GM12801 (cell line): ENCODE data around the gene MTHFD1L.

Source experiments
- TF ChIP-seq, protein P1 (sequence below): IDR thresholded peaks from one replicate; pipeline ENCODE4 v1.5.1; 2011; ENCODE audit warnings: control low read depth; ENCODE audit not compliant: insufficient read length; ENCODE audit errors: extremely low read depth

MTHFD1L gene

DNA sequence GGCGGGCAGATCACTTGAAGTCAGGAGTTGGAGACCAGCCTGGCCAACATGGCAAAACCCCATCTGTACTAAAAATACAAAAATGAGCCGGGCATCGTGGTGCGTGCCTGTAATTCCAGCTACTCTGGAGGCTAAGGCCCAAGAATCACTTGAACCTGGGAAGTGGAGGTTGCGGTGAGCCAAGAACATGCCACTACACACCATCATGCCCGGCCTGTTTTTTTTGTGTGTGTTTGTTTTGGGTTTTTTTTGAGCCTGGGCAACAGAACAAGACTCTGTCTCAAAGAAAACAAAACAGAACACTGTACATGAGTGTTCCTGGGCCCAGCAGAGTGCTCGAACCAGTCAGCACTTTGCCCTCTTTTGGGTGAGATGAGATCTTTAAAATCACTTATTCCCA, 159.1 kb downstream of the MTHFD1L start:
- TF ChIP-seq, protein P1, sequence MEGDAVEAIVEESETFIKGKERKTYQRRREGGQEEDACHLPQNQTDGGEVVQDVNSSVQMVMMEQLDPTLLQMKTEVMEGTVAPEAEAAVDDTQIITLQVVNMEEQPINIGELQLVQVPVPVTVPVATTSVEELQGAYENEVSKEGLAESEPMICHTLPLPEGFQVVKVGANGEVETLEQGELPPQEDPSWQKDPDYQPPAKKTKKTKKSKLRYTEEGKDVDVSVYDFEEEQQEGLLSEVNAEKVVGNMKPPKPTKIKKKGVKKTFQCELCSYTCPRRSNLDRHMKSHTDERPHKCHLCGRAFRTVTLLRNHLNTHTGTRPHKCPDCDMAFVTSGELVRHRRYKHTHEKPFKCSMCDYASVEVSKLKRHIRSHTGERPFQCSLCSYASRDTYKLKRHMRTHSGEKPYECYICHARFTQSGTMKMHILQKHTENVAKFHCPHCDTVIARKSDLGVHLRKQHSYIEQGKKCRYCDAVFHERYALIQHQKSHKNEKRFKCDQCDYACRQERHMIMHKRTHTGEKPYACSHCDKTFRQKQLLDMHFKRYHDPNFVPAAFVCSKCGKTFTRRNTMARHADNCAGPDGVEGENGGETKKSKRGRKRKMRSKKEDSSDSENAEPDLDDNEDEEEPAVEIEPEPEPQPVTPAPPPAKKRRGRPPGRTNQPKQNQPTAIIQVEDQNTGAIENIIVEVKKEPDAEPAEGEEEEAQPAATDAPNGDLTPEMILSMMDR, result no peak

DNA sequence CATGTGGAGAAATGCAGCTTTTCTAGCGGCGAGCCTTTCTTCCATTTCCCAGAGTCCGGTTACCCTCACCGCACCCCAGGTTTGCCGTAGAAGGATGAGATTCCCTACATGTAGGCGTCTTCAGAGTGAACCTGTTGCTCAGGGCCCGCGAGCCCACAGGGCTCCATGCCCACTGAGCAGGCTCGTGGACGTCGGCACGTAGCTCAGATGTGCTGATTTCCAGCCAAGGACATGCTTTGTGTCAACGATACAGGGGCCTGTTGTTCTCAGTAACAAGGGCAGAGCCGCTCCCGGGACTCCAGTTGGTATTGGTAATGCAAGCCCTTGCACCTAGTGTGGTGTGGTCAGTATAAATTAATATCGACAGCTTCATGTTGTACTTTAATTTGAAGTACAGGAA, 159.6 kb downstream of the MTHFD1L start:
- TF ChIP-seq, protein P1, result no peak

DNA sequence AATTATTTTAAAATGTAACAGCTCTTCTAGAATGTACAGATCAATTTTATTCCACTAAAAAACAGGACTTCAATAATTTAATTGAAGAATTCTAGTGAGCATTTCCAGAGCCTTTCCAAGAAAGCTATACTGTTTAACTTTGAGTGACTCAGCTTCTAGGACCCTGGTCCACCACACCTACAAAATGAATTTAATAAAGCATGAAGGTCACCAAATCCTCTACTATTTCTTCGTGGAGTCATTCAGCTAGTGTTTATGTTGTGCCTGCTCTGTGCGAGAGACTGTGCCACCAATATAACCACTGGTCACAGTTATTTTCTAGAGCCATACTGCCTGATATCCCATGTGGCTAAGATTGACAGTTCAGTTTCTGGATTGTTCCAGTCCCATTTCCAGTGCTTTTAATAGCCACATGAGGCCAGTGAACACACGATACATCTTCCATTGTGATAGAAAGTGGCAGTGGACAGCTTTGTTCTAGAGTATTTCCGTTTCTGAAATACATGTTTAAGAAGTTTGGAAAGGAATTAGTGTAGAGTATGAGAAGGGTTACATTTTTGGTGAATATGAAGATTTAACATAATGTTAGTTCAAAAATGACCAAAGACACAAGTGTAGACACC, 160.7 kb downstream of the MTHFD1L start:
- TF ChIP-seq, protein P1, result no peak

DNA sequence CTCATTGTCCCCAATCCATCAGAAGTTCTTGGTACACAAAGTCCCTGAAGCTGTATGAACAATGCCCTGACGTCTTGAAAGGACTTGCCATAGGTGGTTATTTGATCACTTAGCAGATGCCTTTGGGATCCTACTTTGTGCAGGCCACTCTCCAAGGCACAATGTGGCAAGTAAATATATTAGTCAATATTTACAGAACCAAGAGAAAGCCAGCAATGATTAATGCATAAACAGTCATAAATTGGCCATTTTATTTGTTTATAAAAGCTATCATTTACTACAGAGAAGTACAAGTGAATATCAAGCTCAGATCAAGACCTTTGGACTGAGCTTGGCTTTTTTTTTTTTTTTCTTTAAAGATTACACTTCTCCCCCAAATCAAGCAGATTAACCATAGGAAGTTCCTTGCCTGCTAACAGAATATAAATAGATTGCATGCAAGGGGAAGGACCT, 161.8 kb downstream of the MTHFD1L start:
- TF ChIP-seq, protein P1, result no peak

DNA sequence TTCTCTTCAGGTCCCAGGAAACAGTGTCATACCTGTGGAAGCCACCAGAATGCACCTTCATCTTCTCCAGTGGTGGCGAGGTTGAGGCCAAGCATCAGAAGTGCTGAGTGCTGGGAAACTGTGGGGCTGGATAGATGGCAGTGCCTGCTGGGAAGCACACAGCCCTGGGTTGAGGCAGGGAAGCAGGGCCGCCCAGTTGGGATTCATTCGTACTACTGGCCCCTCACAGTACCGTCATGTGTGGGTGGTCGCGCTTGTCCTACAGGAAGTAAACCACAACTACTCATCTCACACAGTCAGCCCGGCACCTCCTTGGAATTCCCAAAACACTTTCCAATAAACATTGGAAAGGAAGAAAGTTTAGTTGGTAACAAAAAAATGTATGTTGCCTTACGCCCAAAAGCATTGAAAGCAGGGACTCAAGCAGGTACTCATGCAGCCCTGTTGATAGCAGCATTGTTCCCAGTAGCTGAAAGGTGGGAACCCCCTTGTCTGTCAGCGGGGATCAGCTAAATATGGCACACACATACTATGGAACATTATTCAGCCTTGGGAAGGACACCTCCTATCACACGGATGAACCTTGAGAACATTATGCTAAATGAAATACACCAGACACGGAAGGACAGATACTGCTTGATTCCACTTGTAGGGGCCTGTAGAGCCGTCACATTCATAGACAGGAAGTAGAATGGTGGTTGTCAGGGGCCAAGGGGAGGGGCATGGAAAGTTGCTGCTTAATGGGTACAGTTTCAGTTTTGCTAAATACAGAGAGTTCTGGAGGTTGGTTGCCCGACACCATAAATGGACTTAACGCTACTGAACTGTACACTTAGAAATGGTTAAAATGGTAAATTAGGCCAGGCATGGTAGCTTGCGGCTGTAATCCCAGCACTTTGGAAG, 162.7 kb downstream of the MTHFD1L start:
- TF ChIP-seq, protein P1, result no peak

DNA sequence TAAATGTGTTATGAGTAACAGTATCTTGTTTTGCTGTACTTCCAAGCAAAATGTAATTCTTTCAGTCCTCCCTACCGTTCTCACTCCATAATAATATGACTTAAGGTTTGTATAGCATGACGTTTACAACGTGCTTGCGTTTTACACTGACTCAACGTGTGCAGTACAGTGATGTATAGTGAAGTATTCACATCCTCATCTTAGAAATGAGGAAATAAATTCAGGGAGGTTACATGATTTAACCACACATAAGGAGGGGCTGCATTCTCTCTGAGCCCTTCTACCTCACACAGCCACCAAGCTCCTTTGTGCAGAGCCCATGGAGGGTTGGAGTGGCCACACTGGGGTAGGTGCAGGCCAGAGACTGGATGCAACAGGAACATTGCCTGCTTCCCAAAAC, 164.5 kb downstream of the MTHFD1L start:
- TF ChIP-seq, protein P1, result no peak

DNA sequence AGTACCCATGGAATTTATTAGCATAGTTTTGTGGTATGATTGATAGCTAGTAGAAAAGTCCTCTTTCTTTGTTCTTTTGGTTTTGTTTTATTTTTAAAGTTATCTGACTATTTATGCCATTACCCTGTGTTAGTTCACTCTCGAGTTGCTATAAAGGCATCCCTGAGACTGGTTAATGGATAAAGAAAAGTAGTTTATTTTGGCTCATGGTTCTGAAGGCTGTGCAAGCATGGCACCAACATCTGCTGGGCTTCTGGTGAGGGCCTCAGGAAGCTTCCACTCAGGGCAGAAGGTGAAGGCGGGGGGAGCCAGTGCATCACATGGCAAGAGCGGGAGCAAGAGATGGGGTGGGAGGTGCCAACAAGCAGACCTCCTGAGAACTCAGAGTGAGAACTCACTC, 166.5 kb downstream of the MTHFD1L start:
- TF ChIP-seq, protein P1, result no peak
